Lung (tissue), 12 donors: ENCODE measurements around the gene SHE. TPM values are rescaled to one million over a fixed set of nuclear protein-coding genes. Genes with fewer than 3 reads are reported as not detected.
A peak's percentile ranks its signal among the peaks of the same experiment; 100 is the strongest.

Experiments used
- ATAC-seq: fragments of 200-7000 bp; cut with Tn5 transposase; one replicate; pipeline ENCODE4 v1.9.1; 2020; ENCODE audit warnings: moderate number of reproducible peaks; ENCODE audit not compliant: insufficient read depth, low FRiP score
- DNase-seq, 3 donors: peaks; one replicate each; pipeline ENCODE4 v3.0.0-alpha.2; 2013 to 2017
- H3K27ac ChIP-seq, 2 donors: one replicate each; pipeline ENCODE4 v1.5.1; 2013; ENCODE audit warnings: mild to moderate bottlenecking in 2 of 2, moderate library complexity in 2 of 2, control low read depth in 1 of 2, inconsistent platforms in 1 of 2, low read depth in 1 of 2, low read length in 1 of 2
- H3K27me3 ChIP-seq, 3 donors: one replicate each; pipeline ENCODE4 v1.5.1; 2013; ENCODE audit warnings: low read length in 2 of 3; ENCODE audit not compliant: control insufficient read depth in 3 of 3, insufficient read depth in 3 of 3
- H3K36me3 ChIP-seq, 4 donors: one replicate each; pipeline ENCODE4 v1.5.1; 2013; ENCODE audit warnings: low read length in 4 of 4, mild to moderate bottlenecking in 1 of 4, moderate library complexity in 1 of 4; ENCODE audit not compliant: control insufficient read depth in 4 of 4, insufficient read depth in 4 of 4
- H3K4me1 ChIP-seq, 5 donors: one replicate each; pipeline ENCODE4 v1.5.1; 2013; ENCODE audit warnings: low read length in 5 of 5, mild to moderate bottlenecking in 2 of 5, moderate library complexity in 1 of 5; ENCODE audit not compliant: control insufficient read depth in 5 of 5, insufficient read depth in 5 of 5
- H3K4me3 ChIP-seq: one replicate; pipeline ENCODE4 v1.5.1; 2013; ENCODE audit warnings: mild to moderate bottlenecking, control low read depth, moderate library complexity
- H3K9ac ChIP-seq, 2 donors: one replicate each; pipeline ENCODE4 v1.5.1; 2013; ENCODE audit warnings: low read length in 2 of 2, control low read depth in 1 of 2; ENCODE audit not compliant: insufficient read depth in 1 of 2
- H3K9me3 ChIP-seq, 4 donors: one replicate each; pipeline ENCODE4 v1.5.1; 2013; ENCODE audit warnings: low read length in 3 of 4, mild to moderate bottlenecking in 1 of 4, moderate library complexity in 1 of 4; ENCODE audit not compliant: control insufficient read depth in 4 of 4, insufficient read depth in 3 of 4
- CTCF ChIP-seq: IDR thresholded peaks from 2 replicates; pipeline ENCODE4 v1.5.1; 2012; ENCODE audit warnings: mild to moderate bottlenecking; ENCODE audit errors: control extremely low read depth, extremely low read depth
- WGBS, 2 donors: extraction: QIAGEN DNeasy Blood & Tissue Kit; methylation state at CpG; one replicate each; pipeline ENCODE4 v1.1.7; 2013; 5-methylcytosine and 5-hydroxymethylcytosine counted together
- polyA plus RNA-seq, 2 donors: library from polyadenylated mRNA; stranded (reverse); fragments of 200-250 nt; gene quantifications; one replicate each; pipeline ENCODE4 v1.2.1, GENCODE V29; 2013
- total RNA-seq, 2 donors: library from RNA; depleted of rRNA in 1 of 2; stranded (reverse); fragments of >200 nt in 1 of 2; gene quantifications; one replicate each; pipeline ENCODE4 v1.2.1, GENCODE V29; 2014 to 2021
- donor health status: control.
- donor health status: control.
- donor health status: Bipolar disorder and iron deficiency.
- donor health status: healthy.
- donor health status: DM: yes; HTN: yes; CAD: no.

SHE gene
- total and polyA plus RNA-seq, 4 donors, result 15.1 to 33.5 (median 21.0) TPM

DNA sequence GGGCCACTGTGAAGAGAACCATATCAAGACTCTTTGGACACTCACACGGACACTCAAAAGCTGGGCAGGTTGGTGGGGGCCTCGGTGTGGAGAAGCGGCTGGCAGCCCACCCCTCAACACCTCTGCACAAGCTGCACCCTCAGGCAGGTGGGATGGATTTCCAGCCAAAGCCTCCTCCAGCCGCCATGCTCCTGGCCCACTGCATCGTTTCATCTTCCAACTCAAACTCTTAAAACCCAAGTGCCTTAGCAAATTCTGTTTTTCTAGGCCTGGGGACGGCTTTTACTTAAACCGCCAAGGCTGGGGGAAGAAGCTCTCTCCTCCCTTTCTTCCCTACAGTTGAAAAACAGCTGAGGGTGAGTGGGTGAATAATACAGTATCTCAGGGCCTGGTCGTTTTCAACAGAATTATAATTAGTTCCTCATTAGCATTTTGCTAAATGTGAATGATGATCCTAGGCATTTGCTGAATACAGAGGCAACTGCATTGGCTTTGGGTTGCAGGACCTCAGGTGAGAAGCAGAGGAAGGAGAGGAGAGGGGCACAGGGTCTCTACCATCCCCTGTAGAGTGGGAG, 36.5 kb downstream of the SHE start:
- peaks cover 0 to 8% (median 0%) of the 10 kb centered on the region in 5 donors for H3K4me1 ChIP-seq
- no peaks in the 10 kb centered on the region for H3K9me3 ChIP-seq
- peak overlapping the region in 1 of 2 donors; percentile 57 for H3K27ac ChIP-seq
- H3K9ac ChIP-seq, result no peak overlapping the region
- H3K36me3 ChIP-seq, result peaks cover 0 to 13% (median 3%) of the 10 kb centered on the region in 4 donors
- no peak for ATAC-seq
- no peak for DNase-seq
- WGBS, 2 donors, result 76 to 80% methylated on average over 8 of the region's 8 CpGs
- no peaks in the 10 kb centered on the region for H3K27me3 ChIP-seq
- no peak for TF ChIP-seq CTCF
- H3K4me3 ChIP-seq, result no peak overlapping the region

DNA sequence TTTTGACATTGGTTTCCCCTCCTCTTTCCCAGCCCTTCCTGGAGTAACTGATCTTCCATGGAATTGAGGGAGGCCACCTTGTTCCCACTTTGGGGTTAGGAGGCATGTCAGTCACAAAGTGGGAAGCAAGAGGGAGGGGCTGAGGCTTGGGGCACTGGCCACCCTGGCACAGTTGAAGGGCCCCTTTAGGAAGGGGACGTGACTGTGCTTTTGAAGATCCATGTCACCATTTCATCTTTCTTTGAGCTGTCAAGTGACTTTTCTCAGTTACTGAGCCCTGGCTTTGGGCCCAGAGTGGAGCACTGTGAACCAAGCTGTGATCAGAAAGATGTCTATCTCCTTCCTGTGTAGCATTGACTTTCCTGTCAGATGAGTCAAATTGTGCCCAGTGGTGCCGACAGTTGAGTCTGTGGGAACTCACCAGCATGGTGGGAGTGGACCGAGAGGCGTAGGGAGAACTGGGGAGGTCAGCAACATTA, 38.7 kb downstream of the SHE start:
- TF ChIP-seq CTCF, result no peak
- H3K9ac ChIP-seq, result no peak overlapping the region
- no peaks in the 10 kb centered on the region for H3K9me3 ChIP-seq
- no peak overlapping the region for H3K4me3 ChIP-seq
- peaks cover 0 to 16% (median 3%) of the 10 kb centered on the region in 4 donors for H3K36me3 ChIP-seq
- DNase-seq (peak in 1 of 3 donors; percentile 54), ATAC-seq (peak; percentile 24)
- H3K27ac ChIP-seq, result peak overlapping the region in 1 of 2 donors; percentile 83
- peaks cover 0 to 8% (median 0%) of the 10 kb centered on the region in 5 donors for H3K4me1 ChIP-seq
- no peaks in the 10 kb centered on the region for H3K27me3 ChIP-seq
- 20 to 27% methylated on average over 4 of the region's 4 CpGs for WGBS, 2 donors

- ATAC-seq, result no peak
- peaks cover 0 to 17% (median 3%) of the 10 kb centered on the region in 4 donors for H3K36me3 ChIP-seq
- no peaks in the 10 kb centered on the region for H3K9me3 ChIP-seq
- no peak overlapping the region for H3K4me3 ChIP-seq
- H3K27ac ChIP-seq, result no peak overlapping the region
- TF ChIP-seq CTCF, result no peak
- peaks cover 0 to 8% (median 0%) of the 10 kb centered on the region in 5 donors for H3K4me1 ChIP-seq
- DNase-seq, result no peak
- H3K9ac ChIP-seq, result no peak overlapping the region
- WGBS, 2 donors, result 71 to 78% methylated on average over 15 of the region's 15 CpGs
- no peaks in the 10 kb centered on the region for H3K27me3 ChIP-seq
These were observed 41.4 kb downstream of the SHE start for GRCh38 chr1:154460695-154461260.
